Left ventricle myocardium superior (tissue), 1 donor: ENCODE results near the gene MMP14. TPM values are rescaled to one million over a fixed set of nuclear protein-coding genes. Genes with fewer than 3 reads are reported as not detected.

ENCODE experiments used
- ATAC-seq: fragments of 200-7000 bp; cut with Tn5 transposase; one replicate; pipeline ENCODE4 v1.9.1; 2020; ENCODE audit warnings: mild to moderate bottlenecking, moderate library complexity
- DNase-seq: peaks from one replicate; pipeline ENCODE4 v3.0.0-alpha.2; 2020
- intact Hi-C: fragments of 100-400 bp; cut with micrococcal nuclease; formaldehyde crosslinking; loops from one replicate; pipeline ENCODE4 v1.11.0; 2022
- total RNA-seq: library from RNA; stranded (reverse); fragmentation: NEBNext Ultra II Directional; extraction: Animal tissue kit (Norgen Biotek cat#: 25700); gene quantifications from one replicate; pipeline ENCODE4 v1.2.1, GENCODE V29; 2021
- donor health status: DM: no; HTN: yes; CAD: no; lungs with severe emphysema.

Gene MMP14
- total RNA-seq, 1 donor from 2014 or later, result 19.9 TPM

GRCh38 chr14:22875748-22876319 is 39.4 kb downstream of the MMP14 start:
- no peak for ATAC-seq
- intact Hi-C loops, result no loop called here
- no peak for DNase-seq

GRCh38 chr14:22877000-22877501 is 40.7 kb downstream of the MMP14 start:
- ATAC-seq (no peak), DNase-seq (no peak)
- intact Hi-C loops, result no loop called here

GRCh38 chr14:22878271-22879246 is 42.2 kb downstream of the MMP14 start:
- no peak for DNase-seq
- intact Hi-C loops, result no loop called here
- ATAC-seq, result no peak

- DNase-seq, result no peak
Observed at GRCh38 chr14:22882064-22882463, 45.7 kb downstream of the MMP14 start.

GRCh38 chr14:22882529-22883172 is 46.3 kb downstream of the MMP14 start:
- ATAC-seq, result no peak
- intact Hi-C loops, result no loop called here
- no peak for DNase-seq

More at GRCh38 chr14:22882064-22882463, 45.7 kb downstream of the MMP14 start:
- intact Hi-C loops, result no loop called here
- ATAC-seq, result no peak

- no peak for DNase-seq
- ATAC-seq, result no peak
- intact Hi-C loops, result no loop called here
Observed at GRCh38 chr14:22883173-22883976, 47.0 kb downstream of the MMP14 start, which contains the start of gene REM2. TSS of gene REM2 (plus strand) at chr14:22883222. CDS start at chr14:22883288, 66 bp downstream.

- no peak for DNase-seq
- no peak for ATAC-seq
- intact Hi-C loops, result no loop called here
Observed at GRCh38 chr14:22884076-22884737, 47.8 kb downstream of the MMP14 start.

GRCh38 chr14:22884738-22885523 is 48.5 kb downstream of the MMP14 start:
- DNase-seq (no peak), ATAC-seq (no peak)
- intact Hi-C loops, result no loop called here

- no peak for DNase-seq
Observed at GRCh38 chr14:22885975-22886374, 49.6 kb downstream of the MMP14 start.

GRCh38 chr14:22886500-22887259 is 50.3 kb downstream of the MMP14 start:
- peak; percentile 87 for ATAC-seq
- DNase-seq, result peak; percentile 73
- intact Hi-C loops, result no loop called here

More at GRCh38 chr14:22885975-22886374, 49.6 kb downstream of the MMP14 start:
- ATAC-seq, result no peak
- intact Hi-C loops, result no loop called here

GRCh38 chr14:22887260-22887989 is 51.0 kb downstream of the MMP14 start:
- DNase-seq (no peak), ATAC-seq (peak; percentile 40)
- intact Hi-C loops, result no loop called here

- intact Hi-C loops, result no loop called here
- DNase-seq (no peak), ATAC-seq (no peak)
Observed at GRCh38 chr14:22887990-22888378, 51.6 kb downstream of the MMP14 start.

GRCh38 chr14:22888662-22889061 is 52.3 kb downstream of the MMP14 start:
- ATAC-seq (no peak), DNase-seq (no peak)
- intact Hi-C loops, result no loop called here

- no peak for ATAC-seq
- DNase-seq, result no peak
- intact Hi-C loops, result no loop called here
Observed at GRCh38 chr14:22890416-22890815, 54.0 kb downstream of the MMP14 start.

GRCh38 chr14:22892488-22892887 is 56.1 kb downstream of the MMP14 start:
- DNase-seq (no peak), ATAC-seq (no peak)
- intact Hi-C loops, result no loop called here

GRCh38 chr14:22893706-22894105 is 57.3 kb downstream of the MMP14 start:
- ATAC-seq (no peak), DNase-seq (no peak)
- intact Hi-C loops, result no loop called here
